Mucosa of rectum (tissue), 2 donors: Measurements from ENCODE around the gene NRN1.

ENCODE experiments used
- H3K27ac ChIP-seq, 2 donors: one replicate each; pipeline ENCODE4 v1.7.0; 2013; ENCODE audit warnings: inconsistent platforms in 2 of 2, low read depth in 2 of 2, low read length in 2 of 2
- H3K27me3 ChIP-seq, 2 donors: one replicate each; pipeline ENCODE4 v1.7.0; 2013; ENCODE audit warnings: low read length in 2 of 2; ENCODE audit not compliant: control insufficient read depth in 2 of 2, insufficient read depth in 2 of 2
- H3K36me3 ChIP-seq, 2 donors: one replicate each; pipeline ENCODE4 v1.7.0; 2013; ENCODE audit warnings: low read length in 2 of 2; ENCODE audit not compliant: control insufficient read depth in 2 of 2, insufficient read depth in 2 of 2
- H3K4me1 ChIP-seq, 2 donors: one replicate each; pipeline ENCODE4 v1.7.0; 2013; ENCODE audit warnings: low read length in 2 of 2, mild to moderate bottlenecking in 1 of 2; ENCODE audit not compliant: control insufficient read depth in 2 of 2, insufficient read depth in 2 of 2
- H3K4me3 ChIP-seq, 2 donors: one replicate each; pipeline ENCODE4 v1.7.0; 2013; ENCODE audit warnings: low read length in 2 of 2
- H3K9ac ChIP-seq, 2 donors: one replicate each; pipeline ENCODE4 v1.7.0; 2013; ENCODE audit warnings: low read length in 2 of 2, low read depth in 1 of 2, mild to moderate bottlenecking in 1 of 2
- H3K9me3 ChIP-seq, 2 donors: one replicate each; pipeline ENCODE4 v1.7.0; 2013; ENCODE audit warnings: low read length in 2 of 2; ENCODE audit not compliant: control insufficient read depth in 2 of 2
- donor health status: healthy.
- donor health status: Normal muscosa, but diverticular disease.

Gene NRN1

DNA sequence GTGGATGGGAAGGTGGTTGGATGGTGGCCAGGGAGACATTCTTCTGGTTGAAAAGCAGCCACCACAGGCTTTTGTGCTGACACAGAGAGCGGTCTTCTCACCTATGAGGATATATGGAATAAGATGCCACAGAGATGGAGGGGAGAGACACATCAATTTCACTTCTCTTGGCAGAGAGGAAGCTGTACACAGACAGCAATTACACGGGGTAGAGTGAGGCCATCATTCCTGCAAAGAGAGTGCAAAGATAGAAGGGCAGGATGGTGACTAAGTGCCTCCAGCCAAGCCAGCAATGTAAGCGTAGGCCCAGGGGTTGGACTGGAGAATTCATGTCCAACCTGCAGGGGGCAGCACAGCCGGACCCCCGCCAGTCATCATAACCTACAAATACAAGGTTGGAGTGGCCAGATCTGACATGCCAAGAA is 56.4 kb downstream of the NRN1 start:
- no peaks in the 10 kb centered on the region for H3K4me1 ChIP-seq
- no peaks in the 10 kb centered on the region for H3K27me3 ChIP-seq
- no peak overlapping the region for H3K27ac ChIP-seq
- no peak overlapping the region for H3K9ac ChIP-seq
- no peaks in the 10 kb centered on the region for H3K9me3 ChIP-seq
- no peak overlapping the region for H3K4me3 ChIP-seq
- H3K36me3 ChIP-seq: no peaks in the 10 kb centered on the region
